ENCODE results near the gene INSC.

- TF ChIP-seq, protein P1, sequence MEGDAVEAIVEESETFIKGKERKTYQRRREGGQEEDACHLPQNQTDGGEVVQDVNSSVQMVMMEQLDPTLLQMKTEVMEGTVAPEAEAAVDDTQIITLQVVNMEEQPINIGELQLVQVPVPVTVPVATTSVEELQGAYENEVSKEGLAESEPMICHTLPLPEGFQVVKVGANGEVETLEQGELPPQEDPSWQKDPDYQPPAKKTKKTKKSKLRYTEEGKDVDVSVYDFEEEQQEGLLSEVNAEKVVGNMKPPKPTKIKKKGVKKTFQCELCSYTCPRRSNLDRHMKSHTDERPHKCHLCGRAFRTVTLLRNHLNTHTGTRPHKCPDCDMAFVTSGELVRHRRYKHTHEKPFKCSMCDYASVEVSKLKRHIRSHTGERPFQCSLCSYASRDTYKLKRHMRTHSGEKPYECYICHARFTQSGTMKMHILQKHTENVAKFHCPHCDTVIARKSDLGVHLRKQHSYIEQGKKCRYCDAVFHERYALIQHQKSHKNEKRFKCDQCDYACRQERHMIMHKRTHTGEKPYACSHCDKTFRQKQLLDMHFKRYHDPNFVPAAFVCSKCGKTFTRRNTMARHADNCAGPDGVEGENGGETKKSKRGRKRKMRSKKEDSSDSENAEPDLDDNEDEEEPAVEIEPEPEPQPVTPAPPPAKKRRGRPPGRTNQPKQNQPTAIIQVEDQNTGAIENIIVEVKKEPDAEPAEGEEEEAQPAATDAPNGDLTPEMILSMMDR (IDR thresholded peaks at IDR 0.05 in 4 of 5, conservative IDR thresholded peaks at IDR 0.05 in 1 of 5) = no peak
- no peak for TF ChIP-seq POLR2A (IDR thresholded peaks at IDR 0.05)
Measured at GRCh38 chr11:15232496-15232895, 117.8 kb downstream of the INSC start.
